IMR-90 (cell line): ENCODE measurements around the gene INPP4A.

ENCODE experiments used
- MAZ ChIP-seq: IDR thresholded peaks from 2 replicates; pipeline ENCODE4 v1.6.1; 2012; ENCODE audit warnings: low read depth, mild to moderate bottlenecking, low read length, improper control_type of control experiment, moderate library complexity, borderline replicate concordance
- POLR2A ChIP-seq: IDR thresholded peaks from 2 replicates; pipeline ENCODE4 v1.6.1; 2012; ENCODE audit warnings: mild to moderate bottlenecking, low read depth, low read length
- TF ChIP-seq, protein P1 (sequence below): conservative IDR thresholded peaks from 2 replicates; pipeline ENCODE4 v1.5.1; 2012; ENCODE audit warnings: mild to moderate bottlenecking, low read depth, low read length, improper control_type of control experiment

DNA sequence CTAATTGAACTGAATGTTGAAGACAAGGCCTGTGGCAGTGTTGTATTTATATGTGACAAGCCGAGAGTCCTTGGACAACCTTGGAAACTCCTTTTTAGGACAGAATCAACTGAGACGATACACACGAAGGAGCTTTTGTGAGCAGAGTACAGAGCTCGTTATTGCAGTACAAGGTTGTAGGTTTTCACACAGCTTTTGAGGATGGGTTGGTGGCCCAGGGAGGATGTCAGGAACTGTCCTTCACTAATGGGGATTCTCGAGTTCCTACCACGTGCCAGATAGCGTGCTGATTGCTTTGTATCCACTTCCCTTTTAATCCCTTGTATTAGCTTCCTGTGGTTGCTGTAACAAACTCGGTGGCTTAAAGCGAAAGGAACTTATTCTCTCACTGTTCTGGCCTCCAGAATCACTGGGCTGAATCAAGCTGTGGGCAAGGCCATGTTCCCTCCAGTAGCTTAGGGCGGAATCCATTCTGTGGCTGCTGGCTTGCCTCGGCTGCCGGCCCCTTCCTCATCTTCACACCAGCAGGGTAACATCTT is 20.2 kb downstream of the INPP4A start:
- no peak for TF ChIP-seq MAZ
- TF ChIP-seq, protein P1, sequence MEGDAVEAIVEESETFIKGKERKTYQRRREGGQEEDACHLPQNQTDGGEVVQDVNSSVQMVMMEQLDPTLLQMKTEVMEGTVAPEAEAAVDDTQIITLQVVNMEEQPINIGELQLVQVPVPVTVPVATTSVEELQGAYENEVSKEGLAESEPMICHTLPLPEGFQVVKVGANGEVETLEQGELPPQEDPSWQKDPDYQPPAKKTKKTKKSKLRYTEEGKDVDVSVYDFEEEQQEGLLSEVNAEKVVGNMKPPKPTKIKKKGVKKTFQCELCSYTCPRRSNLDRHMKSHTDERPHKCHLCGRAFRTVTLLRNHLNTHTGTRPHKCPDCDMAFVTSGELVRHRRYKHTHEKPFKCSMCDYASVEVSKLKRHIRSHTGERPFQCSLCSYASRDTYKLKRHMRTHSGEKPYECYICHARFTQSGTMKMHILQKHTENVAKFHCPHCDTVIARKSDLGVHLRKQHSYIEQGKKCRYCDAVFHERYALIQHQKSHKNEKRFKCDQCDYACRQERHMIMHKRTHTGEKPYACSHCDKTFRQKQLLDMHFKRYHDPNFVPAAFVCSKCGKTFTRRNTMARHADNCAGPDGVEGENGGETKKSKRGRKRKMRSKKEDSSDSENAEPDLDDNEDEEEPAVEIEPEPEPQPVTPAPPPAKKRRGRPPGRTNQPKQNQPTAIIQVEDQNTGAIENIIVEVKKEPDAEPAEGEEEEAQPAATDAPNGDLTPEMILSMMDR: no peak
- TF ChIP-seq POLR2A: no peak
